ENCODE results near the gene CHD9NB. TPM values are rescaled to one million over a fixed set of nuclear protein-coding genes. Genes with fewer than 3 reads are reported as not detected.

The CHD9NB gene
- total and polyA plus RNA-seq, 8 donors, result 1.6 to 22.1 (median 3.5) TPM

DNA sequence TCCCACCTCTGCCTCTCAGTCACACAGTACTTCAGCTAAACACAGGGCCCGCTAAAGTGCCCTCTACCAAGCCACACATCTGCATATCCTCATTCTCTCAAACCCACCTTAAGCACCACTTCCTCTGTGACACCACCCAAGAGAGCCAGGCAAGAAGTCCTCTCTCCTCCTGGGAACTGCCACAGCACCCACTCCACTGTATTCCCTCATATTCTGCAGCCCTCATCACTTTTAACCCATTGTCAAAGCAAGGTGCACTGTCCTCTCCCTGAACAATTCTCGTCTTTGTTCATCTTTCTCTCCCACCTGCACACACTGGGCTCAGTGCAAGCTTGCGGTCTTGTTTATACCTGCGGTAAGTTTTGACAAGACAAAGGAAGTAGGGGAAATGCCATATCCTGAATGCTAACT is 15.7 kb upstream of the CHD9NB start:
- Histone ChIP-seq H3K4me3 (no peak overlapping the region), H3K27me3 (no peaks in the 10 kb centered on the region), H3K9me3 (no peaks in the 10 kb centered on the region), H3K36me3 (no peaks in the 10 kb centered on the region), H3K4me1 (no peaks in the 10 kb centered on the region), H3K27ac (no peak overlapping the region)
- 88 to 97% methylated on average over 4 of the region's 4 CpGs for WGBS, 2 donors
- intact Hi-C loops (cut with DNase I), result no loop called here
- ATAC-seq (no peak), DNase-seq (no peak), FAIRE-seq (no peak)
- no peak for TF ChIP-seq CTCF (IDR thresholded peaks at IDR 0.05)

GRCh38 chr16:53067675-53068074 is 15.0 kb upstream of the CHD9NB start:
- WGBS, 2 donors, result 81 to 86% methylated on average over 2 of the region's 2 CpGs
- no peak for FAIRE-seq
- no peaks in the 10 kb centered on the region for H3K9me3 ChIP-seq
- H3K27me3 ChIP-seq, result no peaks in the 10 kb centered on the region
- no peak overlapping the region for H3K4me3 ChIP-seq
- H3K4me1 ChIP-seq, result no peaks in the 10 kb centered on the region
- ATAC-seq, result no peak
- intact Hi-C loops (cut with DNase I), result no loop called here
- H3K27ac ChIP-seq, result no peak overlapping the region
- no peak for DNase-seq
- H3K36me3 ChIP-seq, result no peaks in the 10 kb centered on the region
- no peak for TF ChIP-seq CTCF (IDR thresholded peaks at IDR 0.05)

- H3K4me3 ChIP-seq, result no peak overlapping the region
- ATAC-seq, result peak in 2 of 4 donors; percentile 51 to 56
Observed at GRCh38 chr16:53065461-53066061, 12.9 kb upstream of the CHD9NB start.

GRCh38 chr16:53064081-53064578 is 11.4 kb upstream of the CHD9NB start:
- ATAC-seq (peak in 1 of 4 donors; percentile 34), DNase-seq (no peak), FAIRE-seq (no peak)
- no peaks in the 10 kb centered on the region for H3K36me3 ChIP-seq
- WGBS, 2 donors, result 93 to 100% methylated on average over 1 of the region's 1 CpG
- no peak for TF ChIP-seq CTCF (IDR thresholded peaks at IDR 0.05)
- no peak overlapping the region for H3K27ac ChIP-seq
- no peaks in the 10 kb centered on the region for H3K27me3 ChIP-seq
- no peaks in the 10 kb centered on the region for H3K9me3 ChIP-seq
- H3K4me1 ChIP-seq, result no peaks in the 10 kb centered on the region
- intact Hi-C loops (cut with DNase I), result no loop called here
- H3K4me3 ChIP-seq, result no peak overlapping the region

More at GRCh38 chr16:53065461-53066061, 12.9 kb upstream of the CHD9NB start:
- H3K27ac ChIP-seq, result no peak overlapping the region
- H3K27me3 ChIP-seq, result no peaks in the 10 kb centered on the region
- DNase-seq, result no peak
- FAIRE-seq, result no peak
- no peaks in the 10 kb centered on the region for H3K9me3 ChIP-seq
- WGBS, 2 donors, result 72 to 75% methylated on average over 6 of the region's 6 CpGs
- H3K4me1 ChIP-seq, result no peaks in the 10 kb centered on the region
- TF ChIP-seq CTCF (IDR thresholded peaks at IDR 0.05), result no peak
- intact Hi-C loops (cut with DNase I), result no loop called here
- H3K36me3 ChIP-seq, result no peaks in the 10 kb centered on the region

DNA sequence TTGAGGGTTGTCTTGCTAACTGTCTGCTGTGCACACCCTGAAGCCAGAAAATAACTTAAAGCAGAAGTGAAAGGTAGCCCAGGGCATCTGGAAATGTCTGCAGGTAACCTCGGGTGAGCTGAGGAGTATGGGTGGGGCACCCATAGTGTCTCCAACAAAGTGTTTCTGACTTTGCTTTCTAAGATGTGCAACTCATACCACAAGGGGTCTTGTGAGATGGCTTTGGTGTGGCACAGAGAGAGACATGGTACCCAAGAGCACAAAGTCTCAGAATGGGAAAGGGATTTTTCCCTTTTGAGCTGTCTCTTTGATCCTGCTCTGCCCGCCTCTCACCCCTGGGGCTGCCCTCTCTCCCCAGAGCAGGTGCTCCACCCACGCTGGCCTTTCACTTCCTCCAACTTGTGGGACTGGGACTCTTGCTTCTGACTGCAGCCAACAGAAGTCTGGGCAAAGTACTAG is 9.0 kb upstream of the CHD9NB start:
- TF ChIP-seq CTCF (IDR thresholded peaks at IDR 0.05), result no peak
- no peak for FAIRE-seq
- Histone ChIP-seq H3K27ac (no peak overlapping the region), H3K4me1 (no peaks in the 10 kb centered on the region), H3K27me3 (no peaks in the 10 kb centered on the region), H3K9me3 (no peaks in the 10 kb centered on the region), H3K4me3 (no peak overlapping the region), H3K36me3 (no peaks in the 10 kb centered on the region)
- peak in 3 of 4 donors; percentile 46 to 79 (median 58) for ATAC-seq
- WGBS, 2 donors, result 62 to 63% methylated on average over 3 of the region's 3 CpGs
- intact Hi-C loops (cut with DNase I), result no loop called here
- DNase-seq, result peak in 1 of 6 donors; percentile 41
